ENCODE measurements around the gene DENND1B.
"Not testable (repeated sequence)": the region's sequence is repeated elsewhere in the genome, so short reads cannot be mapped to it uniquely, and the experiment has no call there.

The DENND1B gene

GRCh38 chr1:197553281-197553680 is 222.0 kb downstream of the DENND1B start:
- no peak for DNase-seq (ENCODE audit: low spot score)

DNA sequence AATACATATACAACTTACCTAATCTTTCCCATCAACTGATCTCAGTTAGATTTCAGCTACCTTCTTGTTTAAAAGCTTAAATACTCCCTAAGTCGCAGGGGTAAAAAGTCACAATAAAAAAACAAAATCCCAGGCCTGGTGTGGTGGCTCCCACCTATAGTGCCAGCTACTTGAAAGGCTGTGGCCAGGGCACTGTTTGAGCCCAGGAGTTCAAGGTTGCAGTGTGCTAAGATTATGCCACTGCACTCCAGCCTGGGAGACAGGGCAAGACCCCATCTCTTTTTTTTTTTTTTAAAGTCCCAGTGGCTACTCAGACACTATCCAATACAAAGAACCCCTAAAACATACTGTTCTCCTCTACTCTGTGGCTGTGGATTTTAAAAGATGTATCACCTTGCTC is 228.3 kb downstream of the DENND1B start:
- no peak for DNase-seq (ENCODE audit: low spot score)

GRCh38 chr1:197544553-197544952 is 230.7 kb downstream of the DENND1B start:
- no peak for DNase-seq (ENCODE audit: low spot score)

GRCh38 chr1:197544130-197544529 is 231.2 kb downstream of the DENND1B start:
- no peak for DNase-seq (ENCODE audit: low spot score)

- DNase-seq (ENCODE audit: low spot score), result no peak
These were observed 233.9 kb downstream of the DENND1B start for GRCh38 chr1:197541411-197541810.

DNA sequence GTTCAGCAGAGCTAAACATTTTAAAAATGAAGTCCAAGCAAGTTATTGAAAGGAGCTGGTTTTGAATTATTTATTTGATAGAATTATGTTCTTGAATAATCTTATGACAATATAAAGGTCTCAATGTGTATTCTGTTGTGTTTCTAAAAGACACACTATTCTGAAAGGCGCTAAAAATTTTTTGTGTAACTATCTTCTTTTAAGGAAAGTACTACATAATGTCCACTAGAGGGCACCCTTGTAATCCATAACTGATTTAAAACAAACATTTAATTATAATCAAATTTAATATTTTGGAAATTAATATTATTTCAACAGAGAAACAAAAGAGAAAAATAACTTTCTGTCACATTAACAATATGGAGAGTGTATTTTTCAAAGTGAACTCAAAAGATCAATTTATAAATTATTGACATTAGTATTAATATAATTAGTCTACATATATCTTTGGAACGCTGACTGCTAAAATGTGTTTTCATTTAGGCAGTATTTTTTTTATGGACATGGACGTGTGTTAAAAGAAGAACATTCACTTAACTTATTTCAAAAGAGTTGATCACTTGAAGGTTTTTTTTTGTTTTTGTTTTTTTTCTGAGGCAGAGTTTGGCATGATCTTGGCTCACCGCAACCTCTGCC is 248.4 kb downstream of the DENND1B start:
- peak; percentile 31 for DNase-seq (ENCODE audit: low spot score)

DNA sequence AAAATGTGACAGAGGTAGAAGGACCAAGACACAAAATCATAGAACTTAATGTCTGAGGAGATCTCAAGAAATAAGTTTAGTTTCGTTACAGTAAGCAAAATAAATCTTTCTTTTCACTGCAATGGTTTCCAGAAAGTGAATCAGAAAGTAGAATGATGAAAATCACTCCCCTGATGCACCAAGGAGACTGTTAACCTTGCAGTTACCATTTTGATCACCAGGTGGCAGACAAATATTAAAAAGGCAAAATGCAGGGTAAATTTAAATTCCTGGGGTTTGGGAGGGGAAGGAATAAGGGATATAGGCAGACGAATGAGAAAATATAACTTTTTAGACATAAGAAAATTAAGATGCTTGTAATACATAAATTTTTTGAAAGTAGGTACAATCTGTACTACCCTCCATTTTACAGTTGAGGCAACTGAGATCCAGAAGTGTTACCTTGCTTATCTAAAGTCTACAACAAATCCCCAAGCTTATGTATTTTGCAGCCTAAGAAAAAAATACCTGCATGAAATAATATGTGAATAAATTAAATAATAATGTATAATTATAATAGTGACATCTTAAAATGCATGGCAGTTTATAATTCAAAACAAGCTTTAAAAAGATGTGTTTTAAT is 254.1 kb downstream of the DENND1B start:
- DNase-seq (ENCODE audit: low spot score), result peak; percentile 31

DNA sequence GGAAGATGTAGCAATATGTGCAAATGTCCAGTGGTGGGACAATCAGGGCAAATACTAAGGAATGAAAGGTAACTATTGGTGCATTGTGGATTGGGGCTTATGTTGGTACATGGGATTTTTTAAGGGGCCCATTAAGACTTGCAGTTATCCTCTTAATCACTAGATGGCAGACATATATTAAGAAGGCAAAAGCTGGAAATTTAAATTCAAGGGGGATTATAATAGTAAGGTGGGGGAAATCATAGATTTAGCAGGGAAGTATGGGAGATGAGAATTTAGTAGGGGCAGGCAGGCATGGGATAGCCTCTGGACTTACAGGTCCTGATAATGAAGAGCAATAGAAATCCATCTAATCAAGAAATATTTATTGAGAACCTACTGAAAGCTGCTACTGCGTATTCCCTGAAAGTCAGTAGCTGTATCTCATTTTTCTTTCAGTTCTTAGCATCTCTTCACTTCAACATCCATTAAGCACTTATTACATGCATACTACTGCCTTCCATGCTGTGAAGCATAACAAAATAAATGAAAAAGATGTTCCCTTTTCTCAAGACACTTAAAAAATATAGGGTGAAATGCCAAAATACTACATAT is 255.4 kb downstream of the DENND1B start:
- DNase-seq (ENCODE audit: low spot score), result peak; percentile 8

DNA sequence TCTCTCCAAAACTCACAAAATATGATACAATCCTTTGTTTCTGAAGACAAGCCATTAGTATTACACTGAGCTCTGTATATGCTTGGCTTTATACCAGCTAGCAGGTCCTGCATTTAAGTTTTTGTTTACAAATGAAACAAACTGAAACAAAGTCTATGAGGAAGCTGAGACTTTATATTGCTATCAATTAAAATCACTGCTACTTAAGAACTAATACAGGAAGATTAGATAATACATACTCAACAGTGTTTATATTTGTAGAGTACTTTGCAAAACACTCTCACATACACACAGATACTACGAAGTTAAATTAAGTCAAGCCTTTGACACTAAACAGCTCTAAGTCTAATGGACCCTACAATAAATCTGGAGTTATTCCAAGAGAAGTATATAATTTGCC is 259.9 kb downstream of the DENND1B start:
- DNase-seq (ENCODE audit: low spot score), result no peak

- DNase-seq (ENCODE audit: low spot score), result no peak
These were observed 264.4 kb downstream of the DENND1B start for GRCh38 chr1:197510691-197511378.

DNA sequence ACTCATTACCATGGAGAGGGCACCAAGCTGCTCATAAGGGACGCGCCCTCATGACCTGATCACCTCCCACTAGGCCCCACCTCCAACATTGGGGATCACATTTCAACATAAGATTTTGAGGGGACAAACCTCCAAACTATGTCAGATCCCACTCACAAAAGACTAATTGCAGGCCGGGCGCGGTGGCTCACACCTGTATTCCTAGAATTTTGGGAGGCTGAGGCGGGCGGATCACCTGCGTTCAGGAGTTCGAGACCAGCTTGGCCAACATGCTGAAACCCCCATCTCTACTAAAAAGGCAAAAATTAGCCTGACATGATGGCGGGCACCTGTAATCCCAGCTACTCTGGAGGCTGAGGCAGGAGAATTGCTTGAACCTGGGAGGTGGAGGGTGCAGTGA is 278.6 kb downstream of the DENND1B start:
- no peak for DNase-seq (ENCODE audit: low spot score)

DNA sequence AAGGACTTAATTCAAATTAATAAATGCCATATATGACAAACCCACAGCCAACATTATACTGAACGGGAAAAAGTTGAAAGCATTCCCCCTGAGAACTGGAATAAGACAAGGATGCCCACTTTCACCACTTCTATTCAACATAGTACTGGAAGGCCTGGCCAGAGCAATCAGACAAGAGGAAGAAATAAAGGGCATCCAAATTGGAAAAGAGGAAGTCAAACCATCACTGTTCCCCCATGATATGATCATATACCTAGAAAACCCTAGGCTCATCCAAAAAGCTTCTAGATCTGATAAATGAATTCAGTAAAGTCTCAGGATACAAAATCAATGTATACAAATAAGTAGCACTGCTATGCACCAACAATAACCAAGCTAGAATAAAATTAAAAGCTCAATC is 283.8 kb downstream of the DENND1B start:
- DNase-seq (ENCODE audit: low spot score), result not testable (repeated sequence)

DNA sequence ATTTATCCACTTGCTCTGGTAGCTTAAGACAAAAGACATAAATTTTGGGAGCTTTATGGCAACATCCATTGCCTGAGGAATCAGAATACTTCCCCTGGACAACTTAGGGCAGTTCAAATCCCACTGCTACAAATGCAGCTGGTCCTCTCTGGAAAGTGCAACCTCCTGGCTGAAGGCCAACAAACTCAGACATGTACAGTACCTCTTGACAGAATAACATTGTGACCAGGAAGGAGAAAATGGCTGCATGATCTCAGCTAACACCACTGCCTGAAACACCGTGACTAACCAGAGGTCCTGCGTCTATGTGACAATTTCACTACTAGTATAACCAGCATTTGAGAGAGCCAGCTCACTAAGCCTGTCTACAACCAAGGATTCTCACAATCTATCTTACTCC is 288.3 kb downstream of the DENND1B start:
- DNase-seq (ENCODE audit: low spot score), result no peak

DNA sequence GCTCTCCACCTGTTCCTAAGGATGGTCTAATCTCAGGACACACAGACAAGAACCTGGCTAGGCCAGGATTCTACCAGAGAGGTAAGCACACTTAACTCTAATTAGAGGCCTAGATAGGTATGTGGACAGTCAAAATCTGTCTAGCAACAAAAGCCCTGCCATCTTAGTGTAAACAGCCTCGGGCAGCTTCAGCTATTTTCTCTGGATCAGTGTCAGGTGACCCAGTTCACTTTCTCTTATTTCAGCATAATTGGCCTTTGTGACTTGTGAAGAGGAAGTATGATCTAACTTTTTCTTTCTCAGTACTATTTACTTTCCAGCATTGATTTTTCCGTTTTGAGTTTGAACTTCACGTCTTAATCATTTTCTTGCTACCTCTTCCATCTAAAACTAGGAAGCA is 289.5 kb downstream of the DENND1B start:
- no peak for DNase-seq (ENCODE audit: low spot score)

DNA sequence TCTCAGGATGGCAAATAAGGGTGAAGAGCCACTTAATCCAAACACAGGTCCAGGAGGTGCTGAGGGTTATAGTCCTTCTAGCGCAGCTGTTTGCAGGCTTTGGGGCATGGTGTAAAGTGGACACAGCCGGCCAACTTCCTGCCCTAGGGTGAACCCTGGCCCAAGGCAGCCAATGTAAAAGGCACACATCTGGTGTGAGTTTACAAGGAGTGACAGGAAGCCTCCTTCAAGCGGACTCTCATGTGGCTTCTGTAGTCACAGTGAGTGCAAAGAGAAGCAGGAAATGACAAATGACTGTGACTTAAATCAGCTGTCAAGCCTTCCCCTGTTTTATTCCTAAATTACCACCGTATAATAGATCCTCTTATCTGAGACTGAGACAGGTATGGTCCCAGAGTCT is 294.2 kb downstream of the DENND1B start:
- no peak for DNase-seq (ENCODE audit: low spot score)

- no peak for DNase-seq (ENCODE audit: low spot score)
These were observed 294.8 kb downstream of the DENND1B start for GRCh38 chr1:197480446-197480845.

DNA sequence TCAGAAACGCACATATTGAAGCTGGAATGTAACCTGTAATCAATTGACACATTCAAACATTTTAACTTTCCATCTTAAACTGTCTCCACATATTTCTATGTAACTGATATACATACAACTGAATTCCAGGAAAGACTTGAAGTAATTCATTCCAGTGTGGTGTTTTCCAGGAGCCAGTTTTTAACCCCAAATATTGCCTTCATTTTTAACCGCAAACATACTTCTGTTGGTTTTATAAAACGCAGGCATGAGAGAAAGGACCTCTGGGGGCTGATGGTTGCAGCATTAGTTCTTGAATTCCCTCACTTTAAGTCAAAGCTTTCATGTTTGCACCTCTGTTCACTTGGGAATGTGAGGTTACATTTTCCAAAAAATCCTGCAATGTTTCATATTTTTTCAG is 303.1 kb downstream of the DENND1B start:
- no peak for DNase-seq (ENCODE audit: low spot score)

DNA sequence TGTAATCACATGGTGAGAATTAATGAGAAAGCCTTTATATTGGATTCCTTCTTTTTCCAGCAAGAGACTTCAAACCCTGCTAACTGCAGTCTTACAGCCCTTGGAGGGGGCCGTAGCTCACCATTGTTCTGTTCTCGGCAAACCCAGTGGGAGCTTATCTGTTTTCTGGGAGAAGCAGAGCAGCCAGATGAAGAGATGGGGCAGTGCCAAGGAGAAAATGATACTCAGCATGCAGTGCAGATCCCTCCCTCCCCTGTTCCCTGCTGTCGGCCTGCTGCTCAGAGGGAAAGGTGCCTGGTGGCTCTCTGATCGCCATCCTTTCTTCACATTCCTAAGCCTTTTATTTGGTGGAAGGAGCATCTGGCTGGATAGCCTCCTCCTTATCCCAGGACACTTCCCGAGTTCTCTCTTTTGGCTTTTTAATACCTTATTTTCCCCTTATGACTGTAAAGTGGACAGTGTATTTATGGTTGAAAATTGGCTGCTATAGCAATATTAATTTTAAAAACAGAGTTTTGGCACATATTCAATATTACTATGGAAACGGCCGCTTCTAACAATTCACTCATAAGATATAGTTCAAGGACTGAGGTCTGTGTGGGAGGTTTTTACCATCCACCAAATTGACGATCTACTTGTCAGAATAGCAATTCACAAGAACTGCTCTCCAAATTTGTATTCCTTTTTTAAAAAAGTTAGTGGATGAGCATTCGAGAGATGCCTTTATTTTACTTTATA is 303.9 kb downstream of the DENND1B start:
- peak; percentile 95 for DNase-seq (ENCODE audit: low spot score)

DNA sequence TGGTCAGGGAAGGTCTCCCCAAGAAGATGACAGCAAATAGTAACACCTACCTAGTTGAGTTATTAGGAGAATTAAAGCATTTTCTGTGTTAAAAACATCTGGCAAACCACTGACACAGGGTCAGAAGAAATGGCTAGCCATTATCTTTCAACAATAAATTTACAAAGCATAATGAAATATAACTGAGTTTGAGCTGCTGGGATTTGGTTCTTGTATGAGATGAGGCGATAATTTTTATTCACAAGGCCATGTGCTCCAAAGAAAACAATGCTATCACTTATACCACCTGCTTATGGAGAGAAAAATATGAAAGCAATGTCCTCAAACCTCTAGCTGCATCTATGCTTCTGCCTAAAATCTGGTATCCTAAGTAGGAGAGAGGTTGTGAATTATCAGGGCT is 304.9 kb downstream of the DENND1B start:
- DNase-seq (ENCODE audit: low spot score), result no peak

- DNase-seq (ENCODE audit: low spot score), result no peak
These were observed 305.6 kb downstream of the DENND1B start for GRCh38 chr1:197469620-197470210.

DNA sequence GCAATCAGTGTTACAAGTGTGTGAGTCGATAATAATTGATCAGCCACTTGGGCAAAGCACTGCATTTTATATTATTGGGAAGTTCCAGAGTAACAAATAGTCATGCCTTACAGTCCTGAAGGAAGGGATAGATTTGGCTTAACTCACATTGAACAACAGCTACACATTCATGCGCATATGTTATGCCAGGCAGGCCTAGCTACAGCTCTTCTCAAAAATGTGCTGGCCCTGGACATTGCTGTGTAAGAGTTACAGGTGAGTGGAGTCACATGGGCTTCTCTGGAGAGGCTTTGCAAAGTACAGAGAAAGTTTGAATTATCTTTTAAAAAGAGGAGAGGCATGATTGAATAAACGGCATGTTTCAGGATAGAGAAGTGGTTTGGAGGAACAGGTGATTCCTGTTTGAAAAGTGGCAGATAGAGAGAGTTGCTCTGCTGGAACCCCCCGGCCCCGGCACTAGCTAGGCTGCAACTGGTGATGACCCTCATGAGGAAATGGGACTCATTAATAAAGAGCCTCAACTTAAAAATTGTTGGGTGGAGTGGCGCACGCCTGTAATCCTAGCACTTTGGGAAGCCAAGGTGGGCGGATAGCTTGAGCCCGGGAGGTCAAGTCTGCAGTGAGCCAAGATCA is 306.6 kb downstream of the DENND1B start:
- no peak for DNase-seq (ENCODE audit: low spot score)

DNA sequence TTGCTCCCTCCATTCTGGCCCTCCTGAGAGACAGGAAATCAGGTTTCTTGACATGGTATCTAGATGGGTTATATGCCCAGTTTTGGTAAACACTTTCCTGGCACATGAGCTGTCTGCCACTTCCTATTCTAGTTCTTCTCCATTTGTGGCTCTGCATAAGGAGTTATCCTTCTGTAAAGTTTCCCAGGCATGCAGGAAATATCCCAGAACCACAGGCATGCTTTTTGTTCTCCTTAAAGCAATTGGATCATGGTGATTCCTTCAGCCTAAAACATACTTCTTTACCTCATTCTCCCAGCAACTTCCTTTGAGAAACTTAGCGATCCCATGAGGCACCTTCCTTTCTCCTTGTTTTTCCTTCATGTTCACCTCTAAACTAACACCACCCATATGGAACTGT is 307.4 kb downstream of the DENND1B start:
- DNase-seq (ENCODE audit: low spot score), result no peak
